ENCODE measurements around the gene GTF2H4.
"Not testable (repeated sequence)": the region's sequence is repeated elsewhere in the genome, so short reads cannot be mapped to it uniquely, and the experiment has no call there.

The GTF2H4 gene

GRCh38 chr6:30871592-30872183 lies 36.3 kb upstream of the GTF2H4 start:
- Histone ChIP-seq H4K20me1 (ENCODE audit: control insufficient read depth, insufficient read depth, low read depth, low read length) (no peaks in the 10 kb centered on the region), H3F3A (ENCODE audit: control insufficient read depth, insufficient read depth) (no peaks in the 10 kb centered on the region), H3K27ac (ENCODE audit: low read depth, low read length) (no peak overlapping the region), H3K4me2 (ENCODE audit: low read length) (no peak overlapping the region), H3K9me2 (replicated peaks; ENCODE audit: control insufficient read depth, low read length) (no peaks in the 10 kb centered on the region), H3K27me3 (ENCODE audit: control insufficient read depth, low read length) (no peaks in the 10 kb centered on the region), H3K79me2 (ENCODE audit: control insufficient read depth, low read length) (no peaks in the 10 kb centered on the region), H3K4me3 (ENCODE audit: low read length) (no peak overlapping the region), H3K36me3 (ENCODE audit: control insufficient read depth, low read length) (no peaks in the 10 kb centered on the region), H3K9me3 (ENCODE audit: control insufficient read depth, insufficient read depth, low read length) (peaks cover 5% of the 10 kb centered on the region), H3K4me1 (ENCODE audit: control insufficient read depth, low read length) (peaks cover 6% of the 10 kb centered on the region)
- TF ChIP-seq EZH2phosphoT487 (IDR thresholded peaks at IDR 0.05; ENCODE audit: borderline replicate concordance, low read length) = no peak
- TF ChIP-seq, protein P1, sequence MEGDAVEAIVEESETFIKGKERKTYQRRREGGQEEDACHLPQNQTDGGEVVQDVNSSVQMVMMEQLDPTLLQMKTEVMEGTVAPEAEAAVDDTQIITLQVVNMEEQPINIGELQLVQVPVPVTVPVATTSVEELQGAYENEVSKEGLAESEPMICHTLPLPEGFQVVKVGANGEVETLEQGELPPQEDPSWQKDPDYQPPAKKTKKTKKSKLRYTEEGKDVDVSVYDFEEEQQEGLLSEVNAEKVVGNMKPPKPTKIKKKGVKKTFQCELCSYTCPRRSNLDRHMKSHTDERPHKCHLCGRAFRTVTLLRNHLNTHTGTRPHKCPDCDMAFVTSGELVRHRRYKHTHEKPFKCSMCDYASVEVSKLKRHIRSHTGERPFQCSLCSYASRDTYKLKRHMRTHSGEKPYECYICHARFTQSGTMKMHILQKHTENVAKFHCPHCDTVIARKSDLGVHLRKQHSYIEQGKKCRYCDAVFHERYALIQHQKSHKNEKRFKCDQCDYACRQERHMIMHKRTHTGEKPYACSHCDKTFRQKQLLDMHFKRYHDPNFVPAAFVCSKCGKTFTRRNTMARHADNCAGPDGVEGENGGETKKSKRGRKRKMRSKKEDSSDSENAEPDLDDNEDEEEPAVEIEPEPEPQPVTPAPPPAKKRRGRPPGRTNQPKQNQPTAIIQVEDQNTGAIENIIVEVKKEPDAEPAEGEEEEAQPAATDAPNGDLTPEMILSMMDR (IDR thresholded peaks at IDR 0.05; ENCODE audit: low read depth, low read length, poor library complexity, severe bottlenecking) = no peak

- no peaks in the 10 kb centered on the region for H3K27me3 ChIP-seq (ENCODE audit: control insufficient read depth, low read length)
- no peaks in the 10 kb centered on the region for H4K20me1 ChIP-seq (ENCODE audit: control insufficient read depth, insufficient read depth, low read depth, low read length)
- peaks cover 5% of the 10 kb centered on the region for H3K9me3 ChIP-seq (ENCODE audit: control insufficient read depth, insufficient read depth, low read length)
- no peak overlapping the region for H3K4me2 ChIP-seq (ENCODE audit: low read length)
- TF ChIP-seq, protein P1 (IDR thresholded peaks at IDR 0.05; ENCODE audit: low read depth, low read length, poor library complexity, severe bottlenecking) = no peak
- no peak for TF ChIP-seq EZH2phosphoT487 (IDR thresholded peaks at IDR 0.05; ENCODE audit: borderline replicate concordance, low read length)
- H3K4me1 ChIP-seq (ENCODE audit: control insufficient read depth, low read length) = peaks cover 13% of the 10 kb centered on the region
- no peak overlapping the region for H3K27ac ChIP-seq (ENCODE audit: low read depth, low read length)
- no peaks in the 10 kb centered on the region for H3K9me2 ChIP-seq (replicated peaks; ENCODE audit: control insufficient read depth, low read length)
- H3F3A ChIP-seq (ENCODE audit: control insufficient read depth, insufficient read depth) = no peaks in the 10 kb centered on the region
- H3K4me3 ChIP-seq (ENCODE audit: low read length) = no peak overlapping the region
- no peaks in the 10 kb centered on the region for H3K36me3 ChIP-seq (ENCODE audit: control insufficient read depth, low read length)
- H3K79me2 ChIP-seq (ENCODE audit: control insufficient read depth, low read length) = no peaks in the 10 kb centered on the region
Measured at GRCh38 chr6:30873137-30873640, 34.8 kb upstream of the GTF2H4 start.

GRCh38 chr6:30873795-30874194 lies 34.2 kb upstream of the GTF2H4 start:
- peaks cover 13% of the 10 kb centered on the region for H3K4me1 ChIP-seq (ENCODE audit: control insufficient read depth, low read length)
- H3K9me2 ChIP-seq (replicated peaks; ENCODE audit: control insufficient read depth, low read length); H3K4me3 ChIP-seq (ENCODE audit: low read length); H4K20me1 ChIP-seq (ENCODE audit: control insufficient read depth, insufficient read depth, low read depth, low read length); H3F3A ChIP-seq (ENCODE audit: control insufficient read depth, insufficient read depth); H3K36me3 ChIP-seq (ENCODE audit: control insufficient read depth, low read length); H3K9me3 ChIP-seq (ENCODE audit: control insufficient read depth, insufficient read depth, low read length); H3K27ac ChIP-seq (ENCODE audit: low read depth, low read length); H3K79me2 ChIP-seq (ENCODE audit: control insufficient read depth, low read length); H3K27me3 ChIP-seq (ENCODE audit: control insufficient read depth, low read length); H3K4me2 ChIP-seq (ENCODE audit: low read length): not testable (repeated sequence)

- H3K9me3 ChIP-seq (ENCODE audit: control insufficient read depth, insufficient read depth, low read length) = no peaks in the 10 kb centered on the region; the same call in 1 of the 2 replicates
- no peaks in the 10 kb centered on the region for H3K9me2 ChIP-seq (replicated peaks; ENCODE audit: control insufficient read depth, low read length)
- no peaks in the 10 kb centered on the region for H3K36me3 ChIP-seq (ENCODE audit: control insufficient read depth, low read length)
- no peaks in the 10 kb centered on the region for H3K27me3 ChIP-seq (ENCODE audit: control insufficient read depth, low read length)
- H3K27ac ChIP-seq (ENCODE audit: low read depth, low read length) = no peak overlapping the region
- H3K79me2 ChIP-seq (ENCODE audit: control insufficient read depth, low read length) = no peaks in the 10 kb centered on the region
- no peak overlapping the region for H3K4me3 ChIP-seq (ENCODE audit: low read length)
- peaks cover 20% of the 10 kb centered on the region for H3K4me1 ChIP-seq (ENCODE audit: control insufficient read depth, low read length)
- H3F3A ChIP-seq (ENCODE audit: control insufficient read depth, insufficient read depth) = no peaks in the 10 kb centered on the region
- TF ChIP-seq EZH2phosphoT487 (IDR thresholded peaks at IDR 0.05; ENCODE audit: borderline replicate concordance, low read length) = no peak
- TF ChIP-seq, protein P1 (IDR thresholded peaks at IDR 0.05; ENCODE audit: low read depth, low read length, poor library complexity, severe bottlenecking) = no peak
- H3K4me2 ChIP-seq (ENCODE audit: low read length) = no peak overlapping the region
- no peaks in the 10 kb centered on the region for H4K20me1 ChIP-seq (ENCODE audit: control insufficient read depth, insufficient read depth, low read depth, low read length)
Measured at GRCh38 chr6:30875244-30876038, 32.6 kb upstream of the GTF2H4 start.
